Transverse colon (tissue), 4 donors: Measurements from ENCODE around the gene PCED1A.

Source experiments
- POLR2AphosphoS5 ChIP-seq, 3 donors: sonication (generic); formaldehyde crosslinking; IDR thresholded peaks; one replicate each; pipeline ENCODE4 v1.6.1; 2016; ENCODE audit warnings: antibody characterized with exemption in 3 of 3
- TF ChIP-seq, protein P1 (sequence below), 5 experiments: fragments of 200-600 bp in 3 of 5; fragments of 450-650 bp in 2 of 5; sonication (generic) in 3 of 5; IDR thresholded peaks; 1 replicate in 2 of 5; 2 replicates in 3 of 5; pipeline ENCODE4 v1.5.1; 2016 to 2017; ENCODE audit warnings: antibody characterized with exemption in 5 of 5, inconsistent platforms in 3 of 5, mild to moderate bottlenecking in 2 of 5, moderate library complexity in 1 of 5

DNA sequence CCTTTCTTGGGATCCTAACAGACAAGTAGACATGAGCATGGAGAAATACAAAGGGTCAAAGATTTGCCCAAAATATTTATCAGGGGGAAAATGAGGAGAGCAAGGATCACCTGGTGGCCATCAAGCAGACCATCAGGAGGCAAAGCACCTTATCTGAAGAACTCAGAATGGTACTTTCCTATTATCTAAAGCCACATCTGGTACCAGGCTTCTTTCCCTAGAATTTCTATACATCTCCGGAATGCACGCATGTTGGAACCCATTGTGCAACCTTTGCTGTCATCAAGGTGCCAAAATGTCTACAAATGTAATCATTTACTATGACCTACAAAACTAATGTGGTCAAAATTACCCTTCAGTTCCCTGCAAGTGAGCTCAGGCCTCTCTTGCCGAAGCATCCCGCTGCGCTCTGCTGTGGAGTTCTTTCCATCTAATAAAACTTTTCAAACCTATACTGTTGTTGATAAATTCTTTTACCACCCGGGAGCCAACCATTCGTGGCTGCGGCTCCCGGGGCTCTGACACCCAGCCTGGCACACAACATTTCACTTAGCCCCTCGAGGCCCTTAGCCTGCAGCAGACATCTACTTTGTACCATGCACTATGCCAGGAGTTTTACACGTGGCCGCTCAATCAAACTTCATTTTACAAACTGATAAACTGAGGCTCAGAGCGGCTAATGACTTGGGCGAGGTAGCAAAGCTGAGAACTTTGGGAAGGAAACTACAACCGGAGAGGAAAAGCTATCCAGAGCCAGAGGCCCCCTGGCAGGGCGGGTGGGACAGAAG, 36.2 kb downstream of the PCED1A start:
- TF ChIP-seq, protein P1, sequence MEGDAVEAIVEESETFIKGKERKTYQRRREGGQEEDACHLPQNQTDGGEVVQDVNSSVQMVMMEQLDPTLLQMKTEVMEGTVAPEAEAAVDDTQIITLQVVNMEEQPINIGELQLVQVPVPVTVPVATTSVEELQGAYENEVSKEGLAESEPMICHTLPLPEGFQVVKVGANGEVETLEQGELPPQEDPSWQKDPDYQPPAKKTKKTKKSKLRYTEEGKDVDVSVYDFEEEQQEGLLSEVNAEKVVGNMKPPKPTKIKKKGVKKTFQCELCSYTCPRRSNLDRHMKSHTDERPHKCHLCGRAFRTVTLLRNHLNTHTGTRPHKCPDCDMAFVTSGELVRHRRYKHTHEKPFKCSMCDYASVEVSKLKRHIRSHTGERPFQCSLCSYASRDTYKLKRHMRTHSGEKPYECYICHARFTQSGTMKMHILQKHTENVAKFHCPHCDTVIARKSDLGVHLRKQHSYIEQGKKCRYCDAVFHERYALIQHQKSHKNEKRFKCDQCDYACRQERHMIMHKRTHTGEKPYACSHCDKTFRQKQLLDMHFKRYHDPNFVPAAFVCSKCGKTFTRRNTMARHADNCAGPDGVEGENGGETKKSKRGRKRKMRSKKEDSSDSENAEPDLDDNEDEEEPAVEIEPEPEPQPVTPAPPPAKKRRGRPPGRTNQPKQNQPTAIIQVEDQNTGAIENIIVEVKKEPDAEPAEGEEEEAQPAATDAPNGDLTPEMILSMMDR (IDR thresholded peaks at IDR 0.05), result no peak
- no peak for TF ChIP-seq POLR2AphosphoS5 (IDR thresholded peaks at IDR 0.05)
